ENCODE data around the gene CACYBP. TPM values are rescaled to one million over a fixed set of nuclear protein-coding genes. Genes with fewer than 3 reads are reported as not detected.

The CACYBP gene
- total RNA-seq, 1 experiment from 2014 or later: 202 TPM

- Histone ChIP-seq H2AK5ac (ENCODE audit: insufficient read length, low read length) (no peak overlapping the region), H3K4me1 (ENCODE audit: insufficient read depth, low read length) (no peaks in the 10 kb centered on the region), H2BK12ac (ENCODE audit: insufficient read length, low read depth, low read length) (no peak overlapping the region), H3K27me3 (ENCODE audit: insufficient read depth, low read length) (no peaks in the 10 kb centered on the region), H3K27ac (ENCODE audit: insufficient read length, low read depth, low read length) (no peak overlapping the region), H3K23me2 (ENCODE audit: insufficient read length, low read depth, low read length, poor library complexity, severe bottlenecking) (peaks cover 5% of the 10 kb centered on the region), H3K56ac (ENCODE audit: insufficient read length, low read depth, low read length) (no peak overlapping the region), H3K18ac (ENCODE audit: insufficient read length, low read depth, low read length) (no peak overlapping the region), H4K20me1 (ENCODE audit: control insufficient read depth, insufficient read depth, insufficient read length) (no peaks in the 10 kb centered on the region), H2AFZ (ENCODE audit: low read length) (no peak overlapping the region), H3K79me1 (ENCODE audit: insufficient read depth, low read depth, low read length, poor library complexity, severe bottlenecking) (no peaks in the 10 kb centered on the region), H3K23ac (ENCODE audit: insufficient read length, low read depth, low read length) (no peak overlapping the region), H4K8ac (replicated peaks; ENCODE audit: insufficient read length, low read depth, low read length) (no peak overlapping the region), H3K9ac (ENCODE audit: extremely low read depth, insufficient read length, low read length) (peak overlapping the region; percentile 87), H3K79me2 (ENCODE audit: insufficient read depth, low read length) (peaks cover 40% of the 10 kb centered on the region; the same call in 1 of the 2 replicates), H3T11ph (ENCODE audit: low read length) (no peak overlapping the region), H3K9me3 (ENCODE audit: control insufficient read depth, low read depth, low read length) (no peaks in the 10 kb centered on the region), H3K4me2 (ENCODE audit: insufficient read depth, insufficient read length, low read length) (peak overlapping the region; percentile 80), H3K4ac (ENCODE audit: low read depth, low read length) (no peak overlapping the region), H2BK15ac (ENCODE audit: low read depth, low read length) (no peak overlapping the region), H4K5ac (ENCODE audit: insufficient read length, low read depth, low read length) (no peak overlapping the region), H2BK120ac (ENCODE audit: low read depth, low read length, poor library complexity, severe bottlenecking) (no peak overlapping the region), H3K14ac (ENCODE audit: insufficient read depth, low read length) (no peak overlapping the region), H2BK20ac (ENCODE audit: low read depth, low read length, poor library complexity, severe bottlenecking) (no peak overlapping the region), H4K91ac (ENCODE audit: insufficient read length, low read depth, low read length) (no peak overlapping the region), H2BK5ac (ENCODE audit: insufficient read length, low read length) (no peak overlapping the region)
- no peak overlapping the region; a peak in 1 of 5 replicates for H3K4me3 Mint-ChIP-seq
- no peak for DNase-seq
- H3K9me3 Mint-ChIP-seq: no peaks in the 10 kb centered on the region
- H3K36me3 Mint-ChIP-seq (ENCODE audit: insufficient read depth in 1 of 3, low read depth in 3 of 3): peaks cover 8 to 18% (median 13%) of the 10 kb centered on the region in 3 experiments; a peak in 6 of 7 replicates
- WGBS (ENCODE audit: extremely low coverage, insufficient read length, low lambda C conversion rate): 100% methylated on average over 1 of the region's 5 CpGs
- TF ChIP-seq, protein P1, sequence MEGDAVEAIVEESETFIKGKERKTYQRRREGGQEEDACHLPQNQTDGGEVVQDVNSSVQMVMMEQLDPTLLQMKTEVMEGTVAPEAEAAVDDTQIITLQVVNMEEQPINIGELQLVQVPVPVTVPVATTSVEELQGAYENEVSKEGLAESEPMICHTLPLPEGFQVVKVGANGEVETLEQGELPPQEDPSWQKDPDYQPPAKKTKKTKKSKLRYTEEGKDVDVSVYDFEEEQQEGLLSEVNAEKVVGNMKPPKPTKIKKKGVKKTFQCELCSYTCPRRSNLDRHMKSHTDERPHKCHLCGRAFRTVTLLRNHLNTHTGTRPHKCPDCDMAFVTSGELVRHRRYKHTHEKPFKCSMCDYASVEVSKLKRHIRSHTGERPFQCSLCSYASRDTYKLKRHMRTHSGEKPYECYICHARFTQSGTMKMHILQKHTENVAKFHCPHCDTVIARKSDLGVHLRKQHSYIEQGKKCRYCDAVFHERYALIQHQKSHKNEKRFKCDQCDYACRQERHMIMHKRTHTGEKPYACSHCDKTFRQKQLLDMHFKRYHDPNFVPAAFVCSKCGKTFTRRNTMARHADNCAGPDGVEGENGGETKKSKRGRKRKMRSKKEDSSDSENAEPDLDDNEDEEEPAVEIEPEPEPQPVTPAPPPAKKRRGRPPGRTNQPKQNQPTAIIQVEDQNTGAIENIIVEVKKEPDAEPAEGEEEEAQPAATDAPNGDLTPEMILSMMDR (conservative IDR thresholded peaks at IDR 0.05): no peak
- H3K27ac Mint-ChIP-seq: peak overlapping the region; percentile 21 to 96 (median 95); a peak in 6 of 7 replicates
- H3K4me1 Mint-ChIP-seq: peaks cover 30 to 31% of the 10 kb centered on the region in 2 experiments
- no peaks in the 10 kb centered on the region for H3K27me3 Mint-ChIP-seq (ENCODE audit: low read depth)
These were observed 995 bp downstream of the CACYBP start for GRCh38 chr1:175000697-175001187.

Data from H9 (cell line).